GM21528 (cell line): Measurements from ENCODE around the gene PDIA5.

Experiments
- ATAC-seq: cut with Tn5 transposase; IDR thresholded peaks from one replicate; pipeline ENCODE4 v1.9.1; 2021; ENCODE audit warnings: mild to moderate bottlenecking, moderate library complexity; ENCODE audit not compliant: unreplicated experiment, low FRiP score

PDIA5 gene

DNA sequence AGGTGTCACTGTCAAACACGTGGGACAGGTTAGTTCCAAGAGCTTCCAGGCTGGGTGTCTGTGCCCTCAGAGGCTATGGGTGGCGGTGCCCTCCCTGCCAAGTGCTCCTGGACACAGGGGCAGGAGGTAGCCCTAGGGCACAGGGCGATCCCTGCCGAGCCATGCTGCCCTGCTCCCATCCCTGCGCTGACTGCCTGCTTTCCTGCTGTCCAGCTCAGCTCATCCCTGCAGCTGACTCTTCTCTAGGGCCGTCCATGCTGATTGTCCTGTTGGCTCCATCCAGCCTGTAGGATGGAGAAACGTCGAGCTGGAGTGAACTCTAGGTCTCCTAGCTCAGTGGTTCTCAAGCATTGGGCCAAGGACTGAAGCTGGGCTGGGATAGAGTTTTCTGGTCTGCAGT is 3.7 kb downstream of the PDIA5 start:
- ATAC-seq, result no peak

DNA sequence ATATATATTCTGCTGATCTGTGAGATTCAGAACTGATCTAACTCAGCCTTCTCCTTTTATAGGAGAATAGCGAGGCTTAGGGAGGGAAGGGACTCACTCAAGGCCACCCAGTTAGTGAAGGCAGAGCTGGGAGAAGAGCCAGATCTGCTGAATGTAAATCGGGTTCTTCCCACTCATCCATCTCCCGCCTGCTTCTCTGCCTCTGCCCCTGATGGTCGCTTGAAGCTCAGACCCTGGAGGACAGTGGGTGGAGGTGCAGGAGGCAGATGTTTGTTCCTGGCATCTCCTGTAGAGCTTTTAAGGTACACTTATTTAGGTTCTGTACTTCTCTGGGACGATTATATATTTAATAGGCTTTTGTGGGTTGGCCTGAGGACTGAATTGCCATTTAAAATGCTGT is 4.3 kb downstream of the PDIA5 start:
- ATAC-seq, result no peak

DNA sequence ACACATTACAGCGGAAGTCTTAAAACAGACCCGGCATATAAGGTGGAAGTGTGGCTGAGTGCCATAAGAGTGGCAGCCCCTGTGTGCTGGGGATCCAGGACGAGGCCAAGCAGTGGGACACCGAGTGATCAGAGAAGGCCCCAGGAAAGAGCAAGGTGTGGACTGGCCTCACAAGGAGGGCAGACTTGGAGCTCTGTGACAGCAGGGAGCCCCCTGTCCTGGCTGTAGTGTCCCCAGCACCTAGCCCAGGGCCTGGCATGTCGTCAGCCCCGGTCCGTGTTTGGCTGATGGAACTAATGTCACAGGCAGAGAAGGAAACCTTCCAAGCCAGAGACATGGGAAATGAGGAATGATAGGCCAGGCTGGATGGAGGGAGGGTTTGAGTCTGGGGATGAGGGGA is 4.8 kb downstream of the PDIA5 start:
- no peak for ATAC-seq

DNA sequence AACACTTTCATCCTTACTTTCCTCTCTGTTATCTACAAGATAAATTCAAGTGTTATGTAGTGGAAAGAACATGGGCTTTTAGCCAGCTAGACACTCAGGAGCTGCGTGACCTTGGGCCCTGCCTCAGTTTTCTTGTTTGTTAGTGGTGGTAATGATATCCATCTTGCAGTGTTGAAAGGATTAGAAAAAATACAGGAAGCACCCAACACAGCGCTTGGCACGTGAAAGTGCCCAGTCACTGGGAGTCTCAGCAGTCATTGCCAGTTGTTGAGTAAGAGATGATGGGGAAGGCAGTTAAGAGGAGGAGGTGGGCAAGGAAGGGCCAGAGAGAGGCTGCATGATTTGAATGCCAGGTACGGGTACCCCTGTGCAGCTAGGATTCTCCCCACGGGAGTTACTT is 5.3 kb downstream of the PDIA5 start:
- no peak for ATAC-seq

DNA sequence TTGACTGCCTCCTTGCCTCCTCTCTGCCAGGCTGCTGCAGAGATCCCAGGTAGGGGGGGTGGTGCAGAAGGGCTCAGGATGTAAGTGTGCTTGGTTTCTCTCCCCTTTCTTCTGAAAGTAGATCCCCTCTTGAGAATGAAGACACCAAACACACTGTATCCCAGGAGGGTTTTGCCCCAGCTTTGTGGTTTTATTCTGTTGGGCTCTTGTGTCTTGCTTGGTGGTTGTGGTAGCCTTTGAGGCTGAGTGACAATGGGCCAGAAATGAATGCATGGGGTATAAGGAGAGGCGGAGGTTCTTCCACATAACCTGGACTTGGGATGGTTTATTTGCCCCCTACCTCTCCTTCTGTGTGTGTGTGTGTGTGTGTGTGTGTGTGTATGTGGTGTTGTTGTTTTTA is 5.7 kb downstream of the PDIA5 start:
- ATAC-seq, result no peak

DNA sequence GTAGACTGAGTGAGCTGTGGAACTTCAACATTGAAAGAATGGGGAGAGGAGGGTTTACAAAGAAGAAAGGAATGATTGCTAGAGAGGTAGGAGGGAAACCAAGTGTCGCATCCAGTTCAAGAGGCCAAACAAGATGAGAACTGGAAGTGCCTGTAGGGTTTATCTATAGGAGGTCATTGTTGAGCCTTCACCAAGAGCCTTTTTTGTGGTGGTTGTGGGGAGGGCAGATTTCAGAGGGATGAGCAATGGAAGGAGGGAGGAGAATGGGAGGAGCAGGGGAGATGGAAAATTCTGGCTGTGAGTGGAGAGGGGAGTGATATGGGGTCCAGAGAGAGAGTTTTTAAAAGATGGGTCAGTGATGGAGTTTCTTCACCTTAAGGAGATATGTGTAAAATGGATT is 8.5 kb downstream of the PDIA5 start:
- ATAC-seq, result no peak

DNA sequence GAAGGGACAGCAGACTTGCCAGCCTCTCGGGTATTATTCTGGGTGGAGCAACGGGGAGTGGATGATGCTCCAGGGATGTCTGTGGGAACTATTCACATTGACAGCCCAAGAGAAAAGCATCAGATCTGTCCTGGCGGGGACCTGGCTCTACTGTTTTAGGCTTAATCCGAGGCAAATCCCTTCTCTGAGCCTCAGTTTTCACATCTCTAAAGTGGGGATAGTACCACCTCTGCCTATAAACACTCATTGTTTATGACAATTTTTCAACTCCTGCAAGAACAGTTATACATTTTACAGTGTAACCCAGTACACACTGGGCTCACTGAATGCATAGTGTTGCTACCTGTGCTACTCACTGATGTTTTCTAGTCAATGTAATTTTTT is 9.3 kb downstream of the PDIA5 start:
- no peak for ATAC-seq

DNA sequence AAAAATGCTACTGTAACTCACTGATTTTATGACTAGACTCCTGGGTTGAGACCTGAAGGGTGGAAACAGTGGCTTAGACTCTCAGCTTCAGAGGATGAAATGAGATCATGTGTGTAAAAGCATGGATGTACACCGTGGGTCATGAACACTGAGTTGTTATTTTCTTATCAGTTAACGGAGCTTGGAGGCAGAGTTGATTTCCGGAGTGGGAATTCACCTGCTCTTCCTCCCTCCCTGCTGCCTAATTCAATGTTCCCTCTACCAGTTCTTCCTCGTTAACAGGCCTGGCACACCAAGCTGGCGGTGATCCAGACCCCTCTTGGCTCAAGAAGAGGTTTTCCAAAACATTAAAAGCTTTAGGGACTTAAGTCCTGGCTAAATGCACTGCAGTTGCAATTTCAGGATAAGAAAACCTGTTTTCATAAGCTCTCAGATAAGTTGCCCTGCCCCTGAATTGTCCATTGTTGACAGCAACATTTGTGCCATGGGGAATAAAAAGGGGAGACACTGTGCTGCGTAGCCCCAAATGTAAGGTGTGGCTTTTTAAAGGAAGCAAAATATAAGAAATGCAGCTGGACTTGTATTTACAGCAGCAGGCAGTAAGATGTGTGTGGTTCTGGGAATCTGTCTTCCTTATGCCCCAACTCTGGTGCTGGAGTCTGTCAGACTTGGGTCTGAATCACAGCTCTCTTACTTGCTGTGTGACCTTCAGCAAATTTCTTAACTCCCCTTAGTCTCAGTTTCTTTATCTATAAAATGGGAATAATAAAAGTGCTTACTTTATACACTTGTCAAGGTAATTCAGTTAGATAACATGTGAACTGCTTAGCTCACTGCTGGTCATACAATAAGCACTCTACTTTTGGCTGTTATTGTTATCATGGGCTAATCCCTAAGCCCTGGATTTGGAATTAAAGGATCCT is 9.9 kb downstream of the PDIA5 start:
- ATAC-seq, result no peak

DNA sequence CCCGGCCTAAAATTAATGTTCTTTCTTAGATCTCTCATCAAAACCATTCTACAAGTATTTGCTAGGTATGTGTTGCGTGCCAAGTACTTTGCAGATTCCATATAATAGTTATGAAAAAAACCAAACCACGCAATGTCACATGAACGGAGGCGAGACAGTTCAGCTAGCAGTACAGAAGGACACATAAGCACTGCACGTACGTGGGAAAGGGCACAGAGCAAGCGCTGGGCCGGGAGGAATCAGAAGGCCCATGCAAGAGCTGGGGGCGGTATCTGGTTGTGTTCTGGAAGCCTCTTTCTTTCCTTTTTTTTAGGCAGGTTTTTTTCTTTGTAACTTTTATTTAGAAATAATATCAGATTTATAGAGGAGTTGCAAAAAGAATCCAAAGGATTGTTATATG is 11.3 kb downstream of the PDIA5 start:
- no peak for ATAC-seq

DNA sequence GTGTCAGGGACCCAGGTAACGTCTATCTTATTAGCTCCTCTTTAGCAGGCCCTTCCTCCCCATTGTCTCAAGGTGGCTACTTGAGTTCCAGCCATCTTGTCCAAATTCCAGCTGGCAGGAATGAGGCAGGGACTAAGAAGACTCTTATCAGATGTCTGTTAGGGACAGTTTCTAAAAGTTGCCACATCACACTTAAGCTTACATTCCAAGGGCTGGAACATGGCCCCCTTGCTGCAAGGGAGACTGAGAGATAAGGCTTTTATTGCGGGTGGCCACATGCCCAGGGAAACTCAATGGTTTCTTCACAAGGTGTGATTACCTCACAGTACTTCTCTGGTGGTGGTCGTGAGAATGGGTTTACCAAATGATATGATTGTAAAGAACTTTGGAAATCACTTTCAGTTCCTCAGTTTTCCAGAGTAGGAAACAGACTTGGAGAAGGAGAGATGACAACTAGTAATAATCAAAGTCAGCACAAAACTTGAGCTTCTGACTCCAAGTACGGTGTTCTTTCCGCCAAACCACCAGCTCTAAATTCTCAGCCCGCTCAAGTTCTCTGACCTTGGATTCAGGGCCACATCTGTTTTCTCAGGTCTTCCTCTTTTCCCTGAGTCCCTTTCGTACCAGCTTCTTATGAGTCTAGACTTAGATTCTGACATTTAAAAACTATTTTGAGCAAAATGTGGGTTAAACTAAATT is 14.2 kb downstream of the PDIA5 start:
- no peak for ATAC-seq

DNA sequence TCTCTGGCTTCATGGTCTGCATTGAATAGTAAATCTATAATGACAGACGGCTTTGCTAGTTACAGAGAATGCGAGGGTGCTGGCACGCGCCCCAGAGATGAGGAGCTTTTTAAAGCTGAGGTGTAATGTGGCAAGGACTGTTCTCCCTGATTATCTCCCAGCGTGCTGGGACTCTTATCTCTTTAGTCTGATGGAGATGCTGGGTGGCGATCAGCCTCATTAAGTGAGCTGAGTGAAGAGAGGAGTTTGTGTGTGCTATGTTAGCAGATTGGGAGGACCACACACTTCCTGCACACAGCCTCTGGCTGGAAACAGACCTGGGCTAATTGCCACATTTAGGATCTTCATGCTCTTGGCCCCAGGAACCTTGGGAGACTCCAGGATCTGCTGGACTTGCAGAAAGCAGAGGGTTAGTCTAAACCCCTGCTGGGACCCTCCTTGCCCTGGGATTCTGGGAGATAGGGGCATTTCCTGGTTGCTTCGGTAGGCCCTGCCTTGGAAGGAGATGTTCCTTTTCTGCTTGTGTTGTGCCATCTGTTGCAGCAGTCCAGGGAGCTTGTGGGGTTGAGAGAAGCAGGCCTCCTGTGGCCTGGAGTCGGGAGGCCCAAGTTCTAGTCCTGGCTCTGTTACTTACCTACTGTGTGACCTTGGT is 15.0 kb downstream of the PDIA5 start:
- ATAC-seq, result peak; percentile 20

DNA sequence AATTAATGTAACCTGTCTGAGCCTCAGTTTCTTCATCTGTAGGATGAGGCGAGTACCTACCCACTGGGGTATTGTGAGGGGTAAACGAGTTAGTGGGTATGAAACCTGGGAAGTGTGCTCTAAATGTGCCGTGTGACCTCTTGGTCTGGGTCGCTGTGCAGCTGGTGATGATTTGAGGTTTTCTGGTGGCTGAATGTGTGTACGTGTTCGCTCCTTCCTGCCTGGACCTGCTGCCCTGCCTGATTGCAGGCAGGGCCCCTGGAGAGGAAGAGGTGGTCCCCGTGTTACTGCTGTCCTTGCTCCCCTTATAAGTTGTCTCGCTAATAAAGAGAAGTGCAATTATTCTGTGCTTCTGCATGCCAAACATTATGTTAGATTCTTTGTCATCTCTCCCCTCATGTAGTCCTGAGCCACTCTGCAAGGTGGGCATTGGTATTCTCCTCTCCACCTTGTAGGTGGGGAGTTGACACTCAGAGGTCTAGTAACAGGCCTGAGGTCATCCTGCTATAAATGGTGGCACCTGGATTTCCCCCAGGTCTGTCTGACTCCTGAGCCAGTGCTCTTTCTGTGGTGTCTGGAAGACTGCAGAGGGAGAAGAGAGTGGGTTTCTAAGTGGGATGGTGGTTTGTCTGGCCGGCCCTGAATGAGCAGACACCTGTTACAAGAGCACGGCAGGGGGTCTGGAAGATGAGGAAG is 15.7 kb downstream of the PDIA5 start:
- peak; percentile 76 for ATAC-seq

DNA sequence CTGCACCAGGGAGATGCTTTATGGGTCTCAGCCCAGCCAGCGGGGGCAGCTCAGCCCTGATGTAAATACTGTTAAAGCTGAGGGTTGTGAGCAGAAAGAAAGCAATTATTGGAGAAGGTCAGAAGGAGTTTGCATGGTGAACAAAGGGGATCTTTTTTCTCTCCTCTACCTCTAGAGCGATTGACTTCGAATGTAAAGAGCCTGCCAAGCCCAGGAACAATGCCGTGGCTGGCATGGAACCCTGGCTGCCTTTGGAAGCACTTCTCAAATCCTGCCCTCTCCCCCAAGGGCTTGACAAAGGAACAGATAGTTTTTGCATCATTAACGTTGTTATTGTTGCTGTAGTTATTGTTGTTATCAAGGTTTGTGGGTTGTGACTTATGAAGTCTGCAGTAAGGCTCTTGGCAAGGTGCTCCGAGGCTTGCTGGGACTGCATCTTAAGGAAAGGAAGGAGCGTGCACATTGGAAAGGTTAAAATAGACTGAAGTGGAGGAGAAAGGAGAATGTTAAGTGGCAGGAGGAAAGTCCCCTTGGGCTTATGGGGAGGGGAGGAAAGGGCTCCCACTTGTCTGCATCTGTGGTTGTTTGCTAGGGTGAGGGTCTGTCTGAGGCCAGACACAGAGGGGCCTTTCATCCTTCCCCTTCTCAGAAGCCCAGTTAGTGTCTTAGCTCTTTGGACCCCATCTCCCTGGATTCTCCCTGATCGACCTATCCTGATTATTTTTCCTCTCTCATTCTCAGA is 16.7 kb downstream of the PDIA5 start:
- ATAC-seq, result no peak

DNA sequence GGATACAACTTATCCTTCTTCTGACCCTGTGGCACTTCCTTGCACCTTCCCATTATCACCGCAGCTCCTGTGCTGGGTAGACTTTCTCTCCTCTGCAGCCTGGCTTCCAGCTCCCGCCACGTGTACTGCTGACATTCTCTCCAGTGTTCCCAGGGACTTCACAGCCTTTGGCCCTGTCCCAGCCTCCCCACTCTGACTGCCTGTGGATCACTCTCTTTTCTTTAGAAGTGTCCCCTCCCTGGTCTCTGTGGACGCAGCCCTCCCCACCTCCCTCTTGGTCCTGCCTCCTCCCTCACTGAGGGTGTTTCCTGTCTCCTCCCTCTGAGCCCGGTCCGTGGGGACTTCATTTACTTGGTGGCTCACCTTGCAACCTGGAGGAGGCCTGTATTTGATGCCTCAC is 17.4 kb downstream of the PDIA5 start:
- no peak for ATAC-seq

DNA sequence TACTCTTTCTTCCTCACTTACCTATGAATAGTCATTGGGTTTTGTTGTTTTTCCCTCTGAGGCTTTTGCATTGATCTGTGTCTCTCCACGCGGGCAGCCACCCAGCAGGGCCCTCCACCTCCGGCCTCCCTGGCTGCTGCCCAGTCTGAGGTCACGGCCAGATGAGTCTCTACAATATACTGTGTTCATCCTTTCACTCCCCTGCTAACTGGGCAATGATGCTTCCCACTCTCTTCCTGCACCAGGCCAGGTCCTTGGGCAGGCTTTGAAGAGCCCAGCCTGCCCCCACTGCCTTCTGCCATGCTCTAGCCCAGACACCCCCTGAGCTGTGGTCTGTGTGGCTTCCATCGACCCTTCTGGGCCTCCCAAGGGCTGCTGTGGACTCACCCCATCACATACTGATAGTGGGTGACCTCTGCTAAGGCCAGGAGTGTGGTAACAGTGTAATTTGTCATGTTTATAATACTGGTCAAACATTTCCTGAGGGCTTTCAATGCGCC is 18.0 kb downstream of the PDIA5 start:
- ATAC-seq, result no peak

DNA sequence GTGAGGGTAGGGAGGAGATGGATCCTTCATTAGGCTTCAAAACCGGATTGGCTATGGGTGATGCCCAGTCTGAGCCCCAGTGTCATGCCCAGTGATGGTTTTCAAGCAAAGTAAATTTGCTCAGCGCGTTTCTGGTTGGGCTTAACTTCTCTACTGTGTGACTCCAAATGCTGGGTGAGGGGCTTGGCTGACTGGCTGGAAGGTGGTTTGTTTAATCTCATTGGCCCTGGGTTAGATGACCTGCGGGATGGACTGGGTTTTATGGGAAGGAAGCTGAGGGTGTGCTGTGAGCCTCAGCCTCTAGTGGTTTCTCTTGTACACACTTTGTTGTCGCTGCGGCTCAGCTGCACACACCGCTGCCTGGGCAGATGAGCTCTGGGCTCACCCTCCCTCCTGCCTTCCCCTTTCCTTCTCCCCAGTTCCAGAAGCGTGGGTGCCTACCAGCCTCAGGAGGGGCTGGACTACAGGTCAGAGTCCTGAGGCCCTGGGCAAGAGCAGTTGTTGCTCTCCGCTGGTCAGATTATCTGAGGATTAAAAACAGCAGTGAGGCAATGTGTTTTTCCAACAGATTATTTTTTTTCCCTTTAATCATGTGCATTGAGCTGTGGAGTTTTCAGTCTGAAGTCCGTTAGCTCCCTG is 18.6 kb downstream of the PDIA5 start:
- ATAC-seq, result no peak

DNA sequence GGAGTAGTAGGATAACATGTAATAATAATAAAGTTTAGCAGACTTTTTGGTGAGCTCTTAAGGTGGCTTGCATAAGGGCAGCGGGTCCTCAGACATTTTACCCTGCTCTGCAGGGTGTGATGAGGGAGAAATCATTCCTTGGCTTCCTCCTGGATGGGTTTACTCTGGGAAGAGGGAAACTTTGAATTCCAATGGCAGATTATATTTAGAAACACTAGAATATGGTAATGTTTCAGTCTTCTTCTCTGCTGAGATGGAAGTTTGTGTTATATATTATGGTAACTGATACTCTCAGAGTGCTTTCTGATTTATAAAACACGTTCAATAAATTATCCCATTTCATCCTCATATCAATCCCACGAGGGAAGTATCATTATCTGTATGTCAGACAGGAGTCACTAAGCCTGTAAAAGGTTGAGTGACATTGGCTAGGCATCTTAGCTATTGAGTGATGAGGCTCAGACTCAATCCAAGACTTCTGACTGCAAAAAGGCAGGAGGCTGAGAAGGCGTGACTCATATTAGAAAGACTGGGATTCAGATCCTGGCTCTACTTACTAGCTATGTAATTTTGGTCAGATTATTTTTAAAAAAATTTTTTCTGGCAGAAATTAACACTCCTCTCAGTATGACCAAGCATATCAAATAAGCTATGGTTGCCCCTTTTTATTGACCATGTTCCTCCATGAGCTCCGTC is 19.3 kb downstream of the PDIA5 start:
- no peak for ATAC-seq

DNA sequence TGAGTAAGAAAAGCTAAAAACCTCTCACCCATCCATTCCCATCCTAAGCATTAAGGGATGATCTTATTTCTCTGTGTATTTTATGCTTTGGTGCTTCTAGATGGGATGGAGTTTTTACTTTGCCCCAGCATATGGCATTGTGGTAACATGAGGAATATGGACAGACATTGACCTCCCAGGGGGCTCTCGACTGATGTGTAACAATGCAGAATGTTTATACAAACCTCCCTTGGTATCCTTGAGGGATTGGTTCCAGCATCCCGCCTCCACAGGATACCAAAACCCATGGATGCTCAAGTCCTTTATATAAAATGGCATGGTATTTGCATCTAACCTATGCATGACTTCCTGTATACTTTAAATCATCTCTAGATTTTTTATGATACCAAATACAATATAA is 21.6 kb downstream of the PDIA5 start:
- ATAC-seq, result no peak
